Natural killer cell (primary cell): Measurements from ENCODE around the gene KCNK4. TPM values are rescaled to one million over a fixed set of nuclear protein-coding genes. Genes with fewer than 3 reads are reported as not detected.

Source experiments
- ATAC-seq, 3 donors: fragments of 150-1000 bp in 2 of 3; fragments of 200-7000 bp in 1 of 3; cut with Tn5 transposase; 1 replicate in 1 of 3; 2 replicates in 2 of 3; pipeline ENCODE4 v1.10.0; 2021; ENCODE audit warnings: mild to moderate bottlenecking in 2 of 3, moderate library complexity in 2 of 3
- DNase-seq, 2 donors: peaks; one replicate each; pipeline versions ENCODE4 v3.0.0 to v3.0.0-alpha.2; 2013 to 2021; ENCODE audit warnings: mixed read lengths in 1 of 2
- H3K27ac ChIP-seq: one replicate; pipeline ENCODE4 v1.5.1; 2013; ENCODE audit warnings: mild to moderate bottlenecking, low read length
- H3K27me3 ChIP-seq: one replicate; pipeline ENCODE4 v1.6.1; 2013; ENCODE audit warnings: low read length; ENCODE audit not compliant: control insufficient read depth, insufficient read depth
- H3K36me3 ChIP-seq: one replicate; pipeline ENCODE4 v1.6.1; 2013; ENCODE audit warnings: low read length; ENCODE audit not compliant: control insufficient read depth, insufficient read depth
- H3K4me1 ChIP-seq: one replicate; pipeline ENCODE4 v1.6.1; 2013; ENCODE audit warnings: low read length; ENCODE audit not compliant: control insufficient read depth, insufficient read depth
- H3K4me3 ChIP-seq: one replicate; pipeline ENCODE4 v1.5.1; 2013; ENCODE audit warnings: low read length
- H3K9me3 ChIP-seq: one replicate; pipeline ENCODE4 v1.6.1; 2013; ENCODE audit warnings: low read length; ENCODE audit not compliant: control insufficient read depth, insufficient read depth
- H3K27ac Mint-ChIP-seq, 2 donors: one replicate each; pipeline ENCODE4 v1.8.0; 2022; ENCODE audit warnings: mild to moderate bottlenecking in 2 of 2, mixed read lengths in 2 of 2, moderate library complexity in 1 of 2
- H3K27me3 Mint-ChIP-seq, 2 donors: one replicate each; pipeline ENCODE4 v1.8.0; 2022; ENCODE audit warnings: low read depth in 2 of 2, mixed read lengths in 2 of 2
- H3K36me3 Mint-ChIP-seq: one replicate; pipeline ENCODE4 v1.8.0; 2022; ENCODE audit warnings: mixed read lengths
- H3K4me1 Mint-ChIP-seq, 2 donors: one replicate each; pipeline ENCODE4 v1.8.0; 2022; ENCODE audit warnings: mixed read lengths in 2 of 2
- H3K4me3 Mint-ChIP-seq: one replicate; pipeline ENCODE4 v1.8.0; 2022; ENCODE audit warnings: mild to moderate bottlenecking, moderate library complexity, mixed read lengths
- H3K9me3 Mint-ChIP-seq, 2 donors: one replicate each; pipeline ENCODE4 v1.8.0; 2022; ENCODE audit warnings: mixed read lengths in 2 of 2
- WGBS: methylation state at CpG from one replicate; pipeline ENCODE4 v1.1.7; 2013; ENCODE audit warnings: missing lambda C conversion rate; ENCODE audit not compliant: insufficient coverage; 5-methylcytosine and 5-hydroxymethylcytosine counted together
- intact Hi-C: fragments of 100-400 bp; cut with micrococcal nuclease; formaldehyde crosslinking; loops from one replicate; pipeline ENCODE4 v1.14.2; 2022
- total RNA-seq, 4 donors: library from RNA; stranded (reverse); fragments of 120-200 nt in 1 of 4; gene quantifications; one replicate each; pipeline versions ENCODE4 v1.2.3 to v1.2.4, GENCODE V29; 2013 to 2022
- TF ChIP-seq, protein P1 (sequence below): fragments of 200-600 bp; IDR thresholded peaks from one replicate; pipeline ENCODE4 v1.8.0; 2022; ENCODE audit warnings: antibody characterized with exemption

The KCNK4 gene
- under 1 TPM in 2 of 3 donors, not detected in 1; 0.30 to 0.86 TPM for total RNA-seq
- 0.07 TPM for total RNA-seq (2013)

- 6% methylated on average over 45 of the region's 45 CpGs for WGBS
- H3K36me3 Mint-ChIP-seq = no peaks in the 10 kb centered on the region
- H3K9me3 Mint-ChIP-seq = no peaks in the 10 kb centered on the region
- H3K9me3 ChIP-seq = no peaks in the 10 kb centered on the region
- ATAC-seq (peak in 1 of 3 donors; percentile 2), DNase-seq (no peak)
- TF ChIP-seq, protein P1, sequence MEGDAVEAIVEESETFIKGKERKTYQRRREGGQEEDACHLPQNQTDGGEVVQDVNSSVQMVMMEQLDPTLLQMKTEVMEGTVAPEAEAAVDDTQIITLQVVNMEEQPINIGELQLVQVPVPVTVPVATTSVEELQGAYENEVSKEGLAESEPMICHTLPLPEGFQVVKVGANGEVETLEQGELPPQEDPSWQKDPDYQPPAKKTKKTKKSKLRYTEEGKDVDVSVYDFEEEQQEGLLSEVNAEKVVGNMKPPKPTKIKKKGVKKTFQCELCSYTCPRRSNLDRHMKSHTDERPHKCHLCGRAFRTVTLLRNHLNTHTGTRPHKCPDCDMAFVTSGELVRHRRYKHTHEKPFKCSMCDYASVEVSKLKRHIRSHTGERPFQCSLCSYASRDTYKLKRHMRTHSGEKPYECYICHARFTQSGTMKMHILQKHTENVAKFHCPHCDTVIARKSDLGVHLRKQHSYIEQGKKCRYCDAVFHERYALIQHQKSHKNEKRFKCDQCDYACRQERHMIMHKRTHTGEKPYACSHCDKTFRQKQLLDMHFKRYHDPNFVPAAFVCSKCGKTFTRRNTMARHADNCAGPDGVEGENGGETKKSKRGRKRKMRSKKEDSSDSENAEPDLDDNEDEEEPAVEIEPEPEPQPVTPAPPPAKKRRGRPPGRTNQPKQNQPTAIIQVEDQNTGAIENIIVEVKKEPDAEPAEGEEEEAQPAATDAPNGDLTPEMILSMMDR = no peak
- no peak within 1 kb of the TSS for H3K4me3 ChIP-seq
- H3K4me1 ChIP-seq = peaks cover 16% of the 10 kb centered on the region
- H3K27me3 Mint-ChIP-seq = peaks cover 23 to 34% of the 10 kb centered on the region in 2 donors
- peaks cover 13 to 22% of the 10 kb centered on the region in 2 donors for H3K4me1 Mint-ChIP-seq
- H3K27ac ChIP-seq = no peak within 1 kb of the TSS
- intact Hi-C loops = no loop called here
- peak within 1 kb of the TSS in 1 of 2 donors; percentile 54 for H3K27ac Mint-ChIP-seq
- no peaks in the 10 kb centered on the region for H3K36me3 ChIP-seq
- peak within 1 kb of the TSS; percentile 84 for H3K4me3 Mint-ChIP-seq
- H3K27me3 ChIP-seq = peaks cover 31% of the 10 kb centered on the region
These were observed at the start of gene KCNK4 for GRCh38 chr11:64291262-64291751. KCNK4 (plus strand) TSS chr11:64291302; CDS start chr11:64293019, 1,717 bp downstream.

- WGBS = under 1% methylated on average over 63 of the region's 63 CpGs
- H3K9me3 Mint-ChIP-seq = no peaks in the 10 kb centered on the region
- H3K27ac ChIP-seq = peak overlapping the region; percentile 98
- peak overlapping the region; percentile 79 for H3K4me3 ChIP-seq
- H3K27me3 Mint-ChIP-seq = no peaks in the 10 kb centered on the region
- intact Hi-C loops = loop anchor here (1.0 to 2.0 kb wide), 5 partner anchors 11 to 64 kb away; partner anchors contain the start of genes DNAJC4, ESRRA and GPR137
- H3K36me3 Mint-ChIP-seq = no peaks in the 10 kb centered on the region
- peak overlapping the region; percentile 96 for H3K4me3 Mint-ChIP-seq
- no peaks in the 10 kb centered on the region for H3K27me3 ChIP-seq
- peaks cover 8 to 50% of the 10 kb centered on the region in 2 donors for H3K4me1 Mint-ChIP-seq
- H3K4me1 ChIP-seq = peaks cover 69% of the 10 kb centered on the region
- H3K36me3 ChIP-seq = peaks cover 13% of the 10 kb centered on the region
- DNase-seq (peak; percentile 100), ATAC-seq (no peak)
- TF ChIP-seq, protein P1 = no peak
- no peaks in the 10 kb centered on the region for H3K9me3 ChIP-seq
- H3K27ac Mint-ChIP-seq = peak overlapping the region; percentile 98 to 99
These were observed 49.4 kb upstream of the KCNK4 start for GRCh38 chr11:64241491-64242374.

DNA sequence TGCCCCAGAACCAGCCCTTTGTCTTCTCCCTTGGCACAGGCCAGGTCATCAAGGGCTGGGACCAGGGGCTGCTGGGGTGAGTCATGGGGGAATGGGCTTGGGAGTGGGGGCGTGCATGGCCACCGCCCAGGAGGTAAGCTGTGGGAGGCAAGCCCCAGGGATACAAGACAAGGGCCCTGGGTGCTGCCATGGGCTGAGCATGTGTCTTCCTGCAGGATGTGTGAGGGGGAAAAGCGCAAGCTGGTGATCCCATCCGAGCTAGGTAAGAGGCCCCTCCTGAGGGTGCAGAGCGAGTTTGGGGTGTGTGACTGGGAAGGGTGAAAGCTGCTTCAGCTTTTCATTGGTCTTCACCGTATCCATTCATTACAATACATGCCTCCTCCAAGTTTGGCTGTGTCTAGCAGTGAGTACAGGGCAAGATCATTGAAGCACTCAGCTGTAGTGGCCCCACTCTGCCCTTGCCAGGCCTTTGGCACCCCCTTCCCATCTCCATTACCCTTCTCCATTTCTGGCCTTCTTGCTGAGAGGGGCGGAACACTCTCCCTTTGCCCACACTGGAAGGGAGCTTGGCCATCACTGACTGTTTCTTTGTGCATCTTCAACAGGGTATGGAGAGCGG lies 47.8 kb upstream of the KCNK4 start:
- TF ChIP-seq, protein P1 = no peak
- DNase-seq (no peak), ATAC-seq (no peak)
- Histone ChIP-seq H3K4me3 (no peak overlapping the region), H3K9me3 (no peaks in the 10 kb centered on the region), H3K36me3 (peaks cover 10% of the 10 kb centered on the region), H3K27ac (no peak overlapping the region), H3K27me3 (no peaks in the 10 kb centered on the region), H3K4me1 (peaks cover 71% of the 10 kb centered on the region)
- WGBS = 94% methylated on average over 7 of the region's 8 CpGs
- intact Hi-C loops = no loop called here
- H3K36me3 Mint-ChIP-seq = no peaks in the 10 kb centered on the region
- peaks cover 21 to 59% of the 10 kb centered on the region in 2 donors for H3K4me1 Mint-ChIP-seq
- H3K9me3 Mint-ChIP-seq = no peaks in the 10 kb centered on the region
- peak overlapping the region in 1 of 2 donors; percentile 38 for H3K27ac Mint-ChIP-seq
- H3K27me3 Mint-ChIP-seq = no peaks in the 10 kb centered on the region
- H3K4me3 Mint-ChIP-seq = peak overlapping the region; percentile 25
